T-helper 2 cell treated with Interferon-gamma antibody and Interleukin-4, amounts not matched to agents 5 μg/mL and 100 μg/mL, for 36 hours (primary cell): ENCODE measurements around the gene DRG1.
"Not testable (repeated sequence)": the region's sequence is repeated elsewhere in the genome, so short reads cannot be mapped to it uniquely, and the experiment has no call there.

Experiments used
- DNase-seq: peaks from one replicate; pipeline ENCODE4 v3.0.0; 2021; ENCODE audit warnings: low spot score
- H3K27ac Mint-ChIP-seq: one replicate; pipeline ENCODE4 v1.8.0; 2021; ENCODE audit warnings: mild to moderate bottlenecking, mixed read lengths
- H3K27me3 Mint-ChIP-seq: one replicate; pipeline ENCODE4 v1.8.0; 2021; ENCODE audit warnings: low read depth, mixed read lengths
- H3K36me3 Mint-ChIP-seq: one replicate; pipeline ENCODE4 v1.8.0; 2021; ENCODE audit warnings: low read depth, mixed read lengths
- H3K4me1 Mint-ChIP-seq: one replicate; pipeline ENCODE4 v1.8.0; 2021; ENCODE audit warnings: low read depth, mixed read lengths
- H3K4me3 Mint-ChIP-seq: one replicate; pipeline ENCODE4 v1.8.0; 2022; ENCODE audit warnings: mild to moderate bottlenecking, moderate library complexity, mixed read lengths
- H3K9me3 Mint-ChIP-seq: one replicate; pipeline ENCODE4 v1.8.0; 2021; ENCODE audit warnings: mixed read lengths

DRG1 gene

GRCh38 chr22:31399211-31400022, at the start of gene DRG1:
DRG1 (plus strand) TSS chr22:31399604; CDS start chr22:31399684, 80 bp downstream.
- Mint-ChIP-seq H3K4me3 (peak within 1 kb of the TSS; percentile 97), H3K4me1 (peaks cover 11% of the 10 kb centered on the region), H3K9me3 (peaks cover 1% of the 10 kb centered on the region), H3K36me3 (peaks cover 25% of the 10 kb centered on the region), H3K27ac (peak within 1 kb of the TSS; percentile 95), H3K27me3 (no peaks in the 10 kb centered on the region)
- DNase-seq, result peak; percentile 96

- no peak overlapping the region for H3K27ac Mint-ChIP-seq
- H3K4me1 Mint-ChIP-seq, result peaks cover 6% of the 10 kb centered on the region
- peaks cover 4% of the 10 kb centered on the region for H3K36me3 Mint-ChIP-seq
- no peaks in the 10 kb centered on the region for H3K9me3 Mint-ChIP-seq
- no peak for DNase-seq
- H3K27me3 Mint-ChIP-seq, result peaks cover 2% of the 10 kb centered on the region
- no peak overlapping the region for H3K4me3 Mint-ChIP-seq
These were observed 49.4 kb upstream of the DRG1 start for GRCh38 chr22:31349960-31350359.

GRCh38 chr22:31350410-31350863, 49.0 kb upstream of the DRG1 start:
- peaks cover 6% of the 10 kb centered on the region for H3K4me1 Mint-ChIP-seq
- no peak for DNase-seq
- peaks cover 2% of the 10 kb centered on the region for H3K27me3 Mint-ChIP-seq
- H3K36me3 Mint-ChIP-seq, result peaks cover 3% of the 10 kb centered on the region
- H3K9me3 Mint-ChIP-seq, result no peaks in the 10 kb centered on the region
- no peak overlapping the region for H3K4me3 Mint-ChIP-seq
- no peak overlapping the region for H3K27ac Mint-ChIP-seq

GRCh38 chr22:31354515-31354914, 44.9 kb upstream of the DRG1 start:
- DNase-seq, result no peak
- H3K9me3 Mint-ChIP-seq, result no peaks in the 10 kb centered on the region
- no peak overlapping the region for H3K27ac Mint-ChIP-seq
- H3K4me3 Mint-ChIP-seq, result no peak overlapping the region
- H3K4me1 Mint-ChIP-seq, result no peaks in the 10 kb centered on the region
- H3K27me3 Mint-ChIP-seq, result peaks cover 5% of the 10 kb centered on the region
- H3K36me3 Mint-ChIP-seq, result no peaks in the 10 kb centered on the region

GRCh38 chr22:31360029-31360428, 39.4 kb upstream of the DRG1 start:
- Mint-ChIP-seq H3K27ac (no peak overlapping the region), H3K4me1 (no peaks in the 10 kb centered on the region), H3K27me3 (peaks cover 5% of the 10 kb centered on the region), H3K4me3 (no peak overlapping the region), H3K36me3 (no peaks in the 10 kb centered on the region), H3K9me3 (no peaks in the 10 kb centered on the region)
- DNase-seq, result no peak

GRCh38 chr22:31361743-31362142, 37.7 kb upstream of the DRG1 start:
- no peaks in the 10 kb centered on the region for H3K9me3 Mint-ChIP-seq

GRCh38 chr22:31363885-31364465, 35.4 kb upstream of the DRG1 start:
- H3K36me3 Mint-ChIP-seq, result no peaks in the 10 kb centered on the region
- H3K9me3 Mint-ChIP-seq, result no peaks in the 10 kb centered on the region
- peaks cover 1% of the 10 kb centered on the region for H3K4me1 Mint-ChIP-seq
- H3K4me3 Mint-ChIP-seq, result no peak overlapping the region
- H3K27me3 Mint-ChIP-seq, result peaks cover 4% of the 10 kb centered on the region
- H3K27ac Mint-ChIP-seq, result no peak overlapping the region
- DNase-seq, result no peak

More at GRCh38 chr22:31361743-31362142, 37.7 kb upstream of the DRG1 start:
- H3K4me1 Mint-ChIP-seq, result no peaks in the 10 kb centered on the region
- H3K27ac Mint-ChIP-seq, result no peak overlapping the region
- peaks cover 4% of the 10 kb centered on the region for H3K27me3 Mint-ChIP-seq
- H3K36me3 Mint-ChIP-seq, result no peaks in the 10 kb centered on the region
- H3K4me3 Mint-ChIP-seq, result no peak overlapping the region
- DNase-seq, result no peak

GRCh38 chr22:31367426-31367825, 32.0 kb upstream of the DRG1 start:
- H3K27me3 Mint-ChIP-seq, result peaks cover 2% of the 10 kb centered on the region
- no peak for DNase-seq
- H3K36me3 Mint-ChIP-seq, result no peaks in the 10 kb centered on the region
- no peak overlapping the region for H3K27ac Mint-ChIP-seq
- H3K9me3 Mint-ChIP-seq, result no peaks in the 10 kb centered on the region
- H3K4me3 Mint-ChIP-seq, result no peak overlapping the region
- peaks cover 1% of the 10 kb centered on the region for H3K4me1 Mint-ChIP-seq

- Mint-ChIP-seq H3K36me3 (no peaks in the 10 kb centered on the region), H3K27ac (no peak overlapping the region), H3K4me1 (peaks cover 6% of the 10 kb centered on the region), H3K4me3 (no peak overlapping the region), H3K27me3 (peaks cover under 1% of the 10 kb centered on the region), H3K9me3 (no peaks in the 10 kb centered on the region)
- no peak for DNase-seq
These were observed 21.8 kb upstream of the DRG1 start for GRCh38 chr22:31377612-31378011.

GRCh38 chr22:31378123-31378522, 21.3 kb upstream of the DRG1 start:
- Mint-ChIP-seq H3K27ac (no peak overlapping the region), H3K4me3 (no peak overlapping the region), H3K9me3 (no peaks in the 10 kb centered on the region), H3K36me3 (no peaks in the 10 kb centered on the region), H3K27me3 (peaks cover 2% of the 10 kb centered on the region), H3K4me1 (peaks cover 6% of the 10 kb centered on the region)
- DNase-seq, result no peak

GRCh38 chr22:31378651-31379050, 20.8 kb upstream of the DRG1 start:
- not testable (repeated sequence) for DNase-seq, H3K4me3 Mint-ChIP-seq, H3K27me3 Mint-ChIP-seq, H3K4me1 Mint-ChIP-seq, H3K36me3 Mint-ChIP-seq, H3K27ac Mint-ChIP-seq, H3K9me3 Mint-ChIP-seq

- H3K27me3 Mint-ChIP-seq, result no peaks in the 10 kb centered on the region
- no peak overlapping the region for H3K27ac Mint-ChIP-seq
- H3K4me3 Mint-ChIP-seq, result no peak overlapping the region
- H3K9me3 Mint-ChIP-seq, result peaks cover 5% of the 10 kb centered on the region
- H3K36me3 Mint-ChIP-seq, result no peaks in the 10 kb centered on the region
- peaks cover 2% of the 10 kb centered on the region for H3K4me1 Mint-ChIP-seq
- no peak for DNase-seq
These were observed 5.5 kb upstream of the DRG1 start for GRCh38 chr22:31393893-31394292.

GRCh38 chr22:31394326-31394725, 5.1 kb upstream of the DRG1 start:
- no peak overlapping the region for H3K4me3 Mint-ChIP-seq
- H3K9me3 Mint-ChIP-seq, result peaks cover 5% of the 10 kb centered on the region
- no peaks in the 10 kb centered on the region for H3K27me3 Mint-ChIP-seq
- no peak for DNase-seq
- H3K36me3 Mint-ChIP-seq, result no peaks in the 10 kb centered on the region
- H3K4me1 Mint-ChIP-seq, result peaks cover 3% of the 10 kb centered on the region
- H3K27ac Mint-ChIP-seq, result no peak overlapping the region

- peaks cover 5% of the 10 kb centered on the region for H3K9me3 Mint-ChIP-seq
- no peak overlapping the region for H3K27ac Mint-ChIP-seq
- peaks cover 19% of the 10 kb centered on the region for H3K36me3 Mint-ChIP-seq
- H3K4me1 Mint-ChIP-seq, result peaks cover 11% of the 10 kb centered on the region
- DNase-seq, result no peak
- H3K4me3 Mint-ChIP-seq, result peak overlapping the region; percentile 34
- no peaks in the 10 kb centered on the region for H3K27me3 Mint-ChIP-seq
These were observed 1.2 kb upstream of the DRG1 start for GRCh38 chr22:31398231-31398630.
